Nephron progenitor cell (in vitro differentiated cells): ENCODE data around the gene NHLH2.

Source experiments
- DNase-seq: peaks from one replicate; pipeline ENCODE4 v3.0.0; 2021
- H3K27ac Mint-ChIP-seq: 2 replicates; pipeline ENCODE4 v1.8.0; 2021; ENCODE audit warnings: mild to moderate bottlenecking, moderate library complexity, mixed read lengths
- H3K27me3 Mint-ChIP-seq: 2 replicates; pipeline ENCODE4 v1.8.0; 2021; ENCODE audit warnings: mild to moderate bottlenecking, low read depth, mixed read lengths; ENCODE audit not compliant: poor library complexity
- H3K36me3 Mint-ChIP-seq: 2 replicates; pipeline ENCODE4 v1.8.0; 2021; ENCODE audit warnings: low read depth, mixed read lengths
- H3K4me1 Mint-ChIP-seq: 2 replicates; pipeline ENCODE4 v1.8.0; 2021; ENCODE audit warnings: mixed read lengths
- H3K4me3 Mint-ChIP-seq: 2 replicates; pipeline ENCODE4 v1.8.0; 2021; ENCODE audit warnings: mild to moderate bottlenecking, moderate library complexity, mixed read lengths
- H3K9me3 Mint-ChIP-seq: 2 replicates; pipeline ENCODE4 v1.8.0; 2021; ENCODE audit warnings: mild to moderate bottlenecking, moderate library complexity, mixed read lengths
- CTCF ChIP-seq: fragments of 200-600 bp; sonication (generic); IDR thresholded peaks from 2 replicates; pipeline ENCODE4 v1.5.0; 2021; ENCODE audit warnings: antibody characterized with exemption

NHLH2 gene

DNA sequence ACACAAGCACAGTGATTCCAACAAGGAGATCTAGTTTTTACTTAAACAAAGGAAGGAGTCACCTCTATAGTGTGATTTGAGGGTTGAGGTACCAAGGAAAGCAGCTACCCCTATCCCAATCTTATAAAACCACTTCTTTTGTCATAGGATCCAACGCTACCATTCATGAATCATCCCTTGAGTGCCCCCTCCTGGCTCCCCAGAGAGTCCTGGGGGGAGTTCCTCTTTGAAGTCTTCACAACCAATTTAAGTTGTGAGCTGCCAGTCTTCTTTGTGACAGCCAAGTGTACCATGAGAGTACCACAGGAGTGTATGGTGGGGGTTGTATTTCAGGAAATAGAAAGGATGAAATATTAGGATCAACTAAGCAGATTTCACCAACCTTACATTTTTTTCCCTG lies 39.1 kb upstream of the NHLH2 start:
- Mint-ChIP-seq H3K27ac (no peak overlapping the region), H3K4me3 (no peak overlapping the region), H3K9me3 (no peaks in the 10 kb centered on the region), H3K36me3 (no peaks in the 10 kb centered on the region), H3K4me1 (peaks cover 19% of the 10 kb centered on the region), H3K27me3 (no peaks in the 10 kb centered on the region)
- DNase-seq: no peak
- TF ChIP-seq CTCF: no peak

GRCh38 chr1:115877511-115877910 lies 36.6 kb upstream of the NHLH2 start:
- Mint-ChIP-seq H3K27me3 (peaks cover 9% of the 10 kb centered on the region), H3K9me3 (no peaks in the 10 kb centered on the region), H3K4me3 (no peak overlapping the region), H3K36me3 (no peaks in the 10 kb centered on the region), H3K4me1 (peaks cover 19% of the 10 kb centered on the region), H3K27ac (no peak overlapping the region)
- TF ChIP-seq CTCF: no peak
- no peak for DNase-seq

- Mint-ChIP-seq H3K27ac (no peak overlapping the region), H3K4me1 (peaks cover 18% of the 10 kb centered on the region), H3K36me3 (no peaks in the 10 kb centered on the region), H3K27me3 (peaks cover 9% of the 10 kb centered on the region), H3K4me3 (no peak overlapping the region), H3K9me3 (no peaks in the 10 kb centered on the region)
- DNase-seq: no peak
- TF ChIP-seq CTCF: no peak
Measured at GRCh38 chr1:115874904-115875303, 34.0 kb upstream of the NHLH2 start.

- no peaks in the 10 kb centered on the region for H3K36me3 Mint-ChIP-seq
- no peak overlapping the region for H3K27ac Mint-ChIP-seq
- H3K4me3 Mint-ChIP-seq: no peak overlapping the region
- no peak for DNase-seq
- peaks cover 14% of the 10 kb centered on the region for H3K4me1 Mint-ChIP-seq
- peaks cover 9% of the 10 kb centered on the region for H3K27me3 Mint-ChIP-seq
- no peaks in the 10 kb centered on the region for H3K9me3 Mint-ChIP-seq
- TF ChIP-seq CTCF: no peak
Measured at GRCh38 chr1:115874497-115874896, 33.6 kb upstream of the NHLH2 start.

GRCh38 chr1:115873184-115873583 lies 32.3 kb upstream of the NHLH2 start:
- Mint-ChIP-seq H3K4me1 (peaks cover 5% of the 10 kb centered on the region), H3K27me3 (peaks cover 9% of the 10 kb centered on the region), H3K9me3 (no peaks in the 10 kb centered on the region), H3K36me3 (no peaks in the 10 kb centered on the region), H3K4me3 (no peak overlapping the region), H3K27ac (no peak overlapping the region)
- no peak for DNase-seq
- no peak for TF ChIP-seq CTCF

GRCh38 chr1:115869064-115869463 lies 28.1 kb upstream of the NHLH2 start:
- DNase-seq: no peak
- H3K4me1 Mint-ChIP-seq: no peaks in the 10 kb centered on the region
- peaks cover 6% of the 10 kb centered on the region for H3K27me3 Mint-ChIP-seq
- H3K27ac Mint-ChIP-seq: no peak overlapping the region
- no peaks in the 10 kb centered on the region for H3K9me3 Mint-ChIP-seq
- no peak overlapping the region for H3K4me3 Mint-ChIP-seq
- no peak for TF ChIP-seq CTCF
- no peaks in the 10 kb centered on the region for H3K36me3 Mint-ChIP-seq
